ENCODE measurements around the gene ADAMTSL2.

DNA sequence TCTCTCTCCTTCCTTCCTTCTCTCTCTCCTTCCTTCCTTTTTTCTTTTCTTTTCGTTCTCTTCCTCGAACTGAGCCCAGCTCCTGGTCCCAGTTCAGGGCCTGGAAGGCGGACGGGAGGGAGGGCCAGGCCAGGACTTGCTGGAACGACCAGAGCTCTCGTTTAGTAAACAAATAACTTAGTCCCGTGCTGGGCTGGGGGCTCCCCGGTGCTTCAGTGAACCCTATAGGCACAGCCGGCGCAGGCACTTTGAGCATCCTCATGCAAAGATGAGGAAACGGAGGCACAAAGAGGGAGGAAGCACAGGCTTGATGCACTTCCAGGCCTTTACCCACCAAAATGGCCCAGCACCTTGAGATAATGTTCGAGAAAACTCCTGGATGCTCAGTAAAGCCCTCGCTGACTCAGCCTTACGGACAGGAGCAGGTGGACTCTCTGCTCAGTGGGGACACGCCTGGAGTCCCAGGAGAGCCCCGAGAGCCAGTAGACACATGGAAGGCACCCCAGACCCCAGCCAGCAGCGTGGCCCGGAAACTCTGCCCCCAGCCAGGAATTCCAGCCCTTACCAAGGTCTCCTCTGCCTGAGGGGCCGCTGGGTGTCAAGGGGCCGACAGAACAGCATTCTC, 55.8 kb downstream of the ADAMTSL2 start:
- TF ChIP-seq, protein P1, sequence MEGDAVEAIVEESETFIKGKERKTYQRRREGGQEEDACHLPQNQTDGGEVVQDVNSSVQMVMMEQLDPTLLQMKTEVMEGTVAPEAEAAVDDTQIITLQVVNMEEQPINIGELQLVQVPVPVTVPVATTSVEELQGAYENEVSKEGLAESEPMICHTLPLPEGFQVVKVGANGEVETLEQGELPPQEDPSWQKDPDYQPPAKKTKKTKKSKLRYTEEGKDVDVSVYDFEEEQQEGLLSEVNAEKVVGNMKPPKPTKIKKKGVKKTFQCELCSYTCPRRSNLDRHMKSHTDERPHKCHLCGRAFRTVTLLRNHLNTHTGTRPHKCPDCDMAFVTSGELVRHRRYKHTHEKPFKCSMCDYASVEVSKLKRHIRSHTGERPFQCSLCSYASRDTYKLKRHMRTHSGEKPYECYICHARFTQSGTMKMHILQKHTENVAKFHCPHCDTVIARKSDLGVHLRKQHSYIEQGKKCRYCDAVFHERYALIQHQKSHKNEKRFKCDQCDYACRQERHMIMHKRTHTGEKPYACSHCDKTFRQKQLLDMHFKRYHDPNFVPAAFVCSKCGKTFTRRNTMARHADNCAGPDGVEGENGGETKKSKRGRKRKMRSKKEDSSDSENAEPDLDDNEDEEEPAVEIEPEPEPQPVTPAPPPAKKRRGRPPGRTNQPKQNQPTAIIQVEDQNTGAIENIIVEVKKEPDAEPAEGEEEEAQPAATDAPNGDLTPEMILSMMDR (IDR thresholded peaks at IDR 0.05): no peak
- no peak for TF ChIP-seq POLR2A (IDR thresholded peaks at IDR 0.05)

Measured in vagina (tissue), 2 donors.